Glutamatergic neuron (in vitro differentiated cells): Measurements from ENCODE around the gene SBNO1. TPM values are rescaled to one million over a fixed set of nuclear protein-coding genes. Genes with fewer than 3 reads are reported as not detected.
A peak's percentile ranks its signal among the peaks of the same experiment; 100 is the strongest.
"Not testable (repeated sequence)": the region's sequence is repeated elsewhere in the genome, so short reads cannot be mapped to it uniquely, and the experiment has no call there.

Source experiments
- DNase-seq: peaks from one replicate; pipeline ENCODE4 v3.0.0; 2022
- H3K27ac Mint-ChIP-seq: one replicate; pipeline ENCODE4 v1.8.0; 2020; ENCODE audit warnings: mild to moderate bottlenecking, mixed read lengths, inconsistent platforms; ENCODE audit not compliant: unreplicated experiment
- H3K27me3 Mint-ChIP-seq: one replicate; pipeline ENCODE4 v1.8.0; 2020; ENCODE audit warnings: mild to moderate bottlenecking, moderate library complexity, mixed read lengths, inconsistent platforms; ENCODE audit not compliant: unreplicated experiment
- H3K36me3 Mint-ChIP-seq: one replicate; pipeline ENCODE4 v1.8.0; 2020; ENCODE audit warnings: mild to moderate bottlenecking, mixed read lengths, inconsistent platforms; ENCODE audit not compliant: unreplicated experiment
- H3K4me1 Mint-ChIP-seq: one replicate; pipeline ENCODE4 v1.8.0; 2020; ENCODE audit warnings: mild to moderate bottlenecking, low read depth, mixed read lengths, inconsistent platforms; ENCODE audit not compliant: unreplicated experiment
- H3K4me3 Mint-ChIP-seq: one replicate; pipeline ENCODE4 v1.8.0; 2020; ENCODE audit warnings: mild to moderate bottlenecking, mixed read lengths, inconsistent platforms; ENCODE audit not compliant: unreplicated experiment
- H3K9me3 Mint-ChIP-seq: one replicate; pipeline ENCODE4 v1.8.0; 2020; ENCODE audit warnings: mild to moderate bottlenecking, moderate library complexity, mixed read lengths, inconsistent platforms; ENCODE audit not compliant: unreplicated experiment
- long read RNA-seq: library from polyadenylated mRNA; unstranded; transcript quantifications from one replicate; pipeline ENCODE4 v2.0.0, GENCODE V29; 2020; ENCODE audit not compliant: unreplicated experiment
- total RNA-seq: library from RNA; stranded (reverse); fragmentation: NEBNext Ultra II Directional; extraction: Animal tissue kit (Norgen Biotek cat#: 25700); gene quantifications from one replicate; pipeline ENCODE4 v1.2.1, GENCODE V29; 2021; ENCODE audit not compliant: unreplicated experiment
- TF ChIP-seq, protein P1 (sequence below): fragments of 200-600 bp; sonication (generic); IDR thresholded peaks from one replicate; pipeline ENCODE4 v1.5.0; 2021; ENCODE audit not compliant: partially characterized antibody, unreplicated experiment

Gene SBNO1
- 50.9 TPM for total RNA-seq
- long read RNA-seq, partial matches to known transcripts: 17 of 27 reads
- long read RNA-seq, other reads (novel, unspliced or antisense): 10 of 27 reads

DNA sequence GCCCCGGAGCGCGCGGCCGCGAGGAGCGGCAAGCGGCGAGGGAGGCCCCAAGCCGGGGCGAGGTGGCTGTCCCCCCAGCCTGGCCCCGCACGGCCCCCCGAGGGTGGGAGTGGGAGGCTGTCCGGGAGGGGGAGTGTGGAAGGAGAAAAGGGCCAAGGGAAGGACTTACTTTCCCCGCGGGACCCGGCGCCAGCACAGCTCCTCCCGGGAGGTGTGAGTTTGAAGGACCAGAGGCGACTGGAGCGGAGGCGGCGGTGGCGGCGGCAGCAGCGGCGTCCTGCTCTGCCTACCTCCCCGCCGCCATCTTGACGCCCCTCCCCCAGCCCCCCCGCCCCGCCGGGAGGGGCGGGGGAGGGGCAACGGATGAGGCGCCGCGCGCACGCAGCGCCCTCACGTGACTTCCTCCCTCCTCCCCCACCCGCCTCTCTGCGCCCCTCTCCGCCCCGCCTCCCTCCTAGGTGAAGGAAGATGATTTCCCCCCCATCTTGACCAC lies at the start of gene SBNO1:
SBNO1 (minus strand) TSS at position 316 of the 493 bp plus-strand sequence. CDS start 14,406 bp downstream, outside the sequence.
- H3K4me1 Mint-ChIP-seq: peaks cover 12% of the 10 kb centered on the region
- peak; percentile 89 for DNase-seq
- TF ChIP-seq, protein P1, sequence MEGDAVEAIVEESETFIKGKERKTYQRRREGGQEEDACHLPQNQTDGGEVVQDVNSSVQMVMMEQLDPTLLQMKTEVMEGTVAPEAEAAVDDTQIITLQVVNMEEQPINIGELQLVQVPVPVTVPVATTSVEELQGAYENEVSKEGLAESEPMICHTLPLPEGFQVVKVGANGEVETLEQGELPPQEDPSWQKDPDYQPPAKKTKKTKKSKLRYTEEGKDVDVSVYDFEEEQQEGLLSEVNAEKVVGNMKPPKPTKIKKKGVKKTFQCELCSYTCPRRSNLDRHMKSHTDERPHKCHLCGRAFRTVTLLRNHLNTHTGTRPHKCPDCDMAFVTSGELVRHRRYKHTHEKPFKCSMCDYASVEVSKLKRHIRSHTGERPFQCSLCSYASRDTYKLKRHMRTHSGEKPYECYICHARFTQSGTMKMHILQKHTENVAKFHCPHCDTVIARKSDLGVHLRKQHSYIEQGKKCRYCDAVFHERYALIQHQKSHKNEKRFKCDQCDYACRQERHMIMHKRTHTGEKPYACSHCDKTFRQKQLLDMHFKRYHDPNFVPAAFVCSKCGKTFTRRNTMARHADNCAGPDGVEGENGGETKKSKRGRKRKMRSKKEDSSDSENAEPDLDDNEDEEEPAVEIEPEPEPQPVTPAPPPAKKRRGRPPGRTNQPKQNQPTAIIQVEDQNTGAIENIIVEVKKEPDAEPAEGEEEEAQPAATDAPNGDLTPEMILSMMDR: no peak
- H3K27ac Mint-ChIP-seq: peak within 1 kb of the TSS; percentile 91
- no peaks in the 10 kb centered on the region for H3K36me3 Mint-ChIP-seq
- H3K9me3 Mint-ChIP-seq: peaks cover 5% of the 10 kb centered on the region
- H3K27me3 Mint-ChIP-seq: peaks cover 3% of the 10 kb centered on the region
- peak within 1 kb of the TSS; percentile 97 for H3K4me3 Mint-ChIP-seq

DNA sequence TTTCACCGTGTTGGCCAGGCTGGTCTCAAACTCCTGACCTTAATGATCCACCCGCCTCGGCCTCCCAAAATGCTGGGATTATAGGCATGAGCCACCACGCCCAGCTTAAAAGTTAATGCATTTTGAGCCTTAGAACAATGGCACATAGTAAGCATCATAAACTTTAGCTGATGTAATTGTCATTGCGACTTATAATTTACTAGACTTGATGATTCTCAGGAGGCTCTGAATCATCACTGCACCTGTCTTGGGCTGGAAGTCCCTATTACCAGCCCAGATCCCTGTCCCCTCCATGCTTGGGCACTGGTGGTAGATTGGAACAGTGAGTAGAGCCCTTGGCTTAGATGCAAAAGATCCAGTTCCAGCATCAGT lies 45.4 kb upstream of the SBNO1 start:
- Mint-ChIP-seq H3K4me1 (no peaks in the 10 kb centered on the region), H3K27me3 (peaks cover 1% of the 10 kb centered on the region), H3K9me3 (peaks cover 2% of the 10 kb centered on the region), H3K27ac (no peak overlapping the region), H3K4me3 (no peak overlapping the region), H3K36me3 (peaks cover 2% of the 10 kb centered on the region)
- no peak for DNase-seq
- TF ChIP-seq, protein P1: no peak

DNA sequence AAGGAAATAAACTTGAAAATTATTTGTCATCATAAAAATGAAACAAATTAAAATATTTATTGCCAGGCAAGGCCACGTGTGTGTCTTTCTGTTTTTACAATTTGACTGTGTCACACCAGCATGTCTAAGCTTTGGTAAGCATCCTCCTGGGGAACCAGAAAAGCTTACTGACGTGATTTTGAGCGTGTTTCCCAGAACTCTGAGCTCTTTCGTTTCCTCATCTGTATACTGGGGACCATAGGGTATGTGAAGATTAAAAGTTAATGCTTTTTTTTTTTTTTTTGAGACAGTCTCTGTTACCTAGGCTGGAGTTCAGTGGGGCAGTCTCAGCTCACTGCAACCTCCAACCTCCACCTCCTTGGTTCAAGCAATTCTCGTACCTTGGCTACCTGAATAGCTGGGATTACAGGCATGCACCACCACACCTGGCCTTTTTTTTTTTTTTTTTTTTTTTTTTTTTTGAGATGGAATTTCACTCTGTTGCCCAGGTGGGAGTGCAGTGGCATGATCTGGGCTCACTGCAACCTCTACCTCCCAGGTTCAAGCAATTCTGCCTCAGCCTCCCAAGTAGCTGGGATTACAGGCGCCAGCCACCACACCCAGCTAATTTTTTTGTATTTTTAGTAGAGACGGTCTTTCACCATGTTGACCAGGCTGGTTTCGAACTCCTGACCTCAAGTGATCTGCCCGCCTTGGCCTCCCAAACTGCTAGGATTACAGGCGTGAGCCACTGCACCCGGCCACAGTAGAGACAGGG lies 44.8 kb upstream of the SBNO1 start:
- H3K27me3 Mint-ChIP-seq, H3K36me3 Mint-ChIP-seq, DNase-seq: not testable (repeated sequence)

DNA sequence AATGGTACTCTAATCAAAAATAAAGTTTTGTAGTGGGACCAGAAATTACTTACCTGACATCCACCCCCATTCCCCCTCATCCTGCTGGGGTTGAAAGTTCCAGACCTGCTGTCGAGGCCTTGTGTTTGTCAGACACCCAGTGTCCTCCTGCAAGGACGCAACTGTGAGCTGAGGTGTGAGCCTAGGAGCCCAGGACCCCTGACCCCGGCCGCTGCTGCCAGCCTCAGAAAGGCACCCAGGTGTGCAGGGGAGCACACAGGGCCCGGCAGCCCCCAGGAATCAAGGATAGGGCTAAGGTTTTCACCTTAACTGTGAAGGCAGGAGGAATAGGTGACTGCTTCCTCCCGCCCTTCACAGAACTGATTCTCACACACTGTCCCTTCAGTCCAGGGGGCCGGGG lies 44.0 kb upstream of the SBNO1 start:
- not testable (repeated sequence) for H3K27me3 Mint-ChIP-seq, H3K27ac Mint-ChIP-seq, H3K36me3 Mint-ChIP-seq, DNase-seq, H3K9me3 Mint-ChIP-seq, H3K4me3 Mint-ChIP-seq, H3K4me1 Mint-ChIP-seq

More for the DNA sequence above, 44.8 kb upstream of the SBNO1 start:
- not testable (repeated sequence) for H3K9me3 Mint-ChIP-seq, H3K27ac Mint-ChIP-seq, H3K4me1 Mint-ChIP-seq, H3K4me3 Mint-ChIP-seq

DNA sequence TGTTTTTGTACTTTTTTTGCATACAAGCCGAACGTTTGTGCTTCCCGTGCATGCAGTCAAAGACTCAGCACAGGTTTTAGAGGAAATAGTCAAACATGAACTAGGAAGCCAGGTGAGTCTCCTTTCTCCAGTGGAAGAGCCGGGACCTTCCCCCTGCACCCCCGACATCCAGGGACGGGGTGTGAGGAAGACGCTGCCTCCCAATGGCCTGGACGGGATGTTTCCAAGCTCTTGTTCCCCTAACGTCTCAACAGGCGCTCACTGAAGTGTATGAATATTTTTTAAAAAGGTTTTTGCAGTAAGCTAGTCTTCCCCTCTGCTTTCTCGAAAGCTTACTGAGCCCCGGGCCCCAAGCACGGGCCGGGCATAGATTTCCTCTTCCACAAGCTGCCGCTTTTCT lies 43.3 kb upstream of the SBNO1 start:
- not testable (repeated sequence) for H3K4me3 Mint-ChIP-seq, H3K36me3 Mint-ChIP-seq, H3K27me3 Mint-ChIP-seq, H3K4me1 Mint-ChIP-seq, H3K27ac Mint-ChIP-seq, H3K9me3 Mint-ChIP-seq, DNase-seq

DNA sequence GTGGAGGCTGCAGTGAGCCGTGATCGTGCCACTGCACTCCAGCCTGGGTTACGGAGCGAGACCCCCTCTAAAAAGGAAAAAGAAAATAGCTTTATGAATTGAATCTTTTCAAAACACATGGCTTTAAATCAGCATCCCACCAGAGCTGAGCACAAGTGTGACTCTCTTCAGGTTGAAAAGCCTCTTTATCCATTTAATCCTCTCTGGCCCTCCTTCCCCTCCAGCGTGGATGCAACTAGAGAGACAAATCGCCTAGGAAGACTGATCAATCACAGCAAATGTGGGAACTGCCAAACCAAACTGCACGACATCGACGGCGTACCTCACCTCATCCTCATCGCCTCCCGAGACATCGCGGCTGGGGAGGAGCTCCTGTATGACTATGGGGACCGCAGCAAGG lies 42.6 kb upstream of the SBNO1 start:
- H3K4me1 Mint-ChIP-seq, DNase-seq, H3K27ac Mint-ChIP-seq, H3K9me3 Mint-ChIP-seq, H3K4me3 Mint-ChIP-seq, H3K36me3 Mint-ChIP-seq, H3K27me3 Mint-ChIP-seq: not testable (repeated sequence)

DNA sequence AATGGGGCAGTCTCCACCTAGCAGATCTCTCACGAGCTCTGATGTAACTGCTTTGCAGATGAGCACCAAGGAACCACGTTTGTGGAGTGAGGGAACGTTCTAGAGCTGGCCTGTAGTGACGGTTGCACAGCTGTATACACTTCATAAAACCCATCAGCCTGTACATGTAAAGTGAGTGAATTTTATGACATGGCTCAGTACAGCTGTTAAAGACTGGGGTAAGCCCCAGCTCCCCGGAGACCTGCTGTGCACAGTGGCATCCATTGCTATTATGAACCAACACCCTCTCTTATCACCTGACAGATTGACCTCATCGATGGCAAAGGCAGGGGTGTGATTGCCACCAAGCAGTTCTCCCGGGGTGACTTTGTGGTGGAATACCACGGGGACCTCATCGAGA lies 39.9 kb upstream of the SBNO1 start:
- no peak overlapping the region for H3K27ac Mint-ChIP-seq
- peaks cover 4% of the 10 kb centered on the region for H3K36me3 Mint-ChIP-seq
- H3K27me3 Mint-ChIP-seq: no peaks in the 10 kb centered on the region
- H3K4me1 Mint-ChIP-seq: no peaks in the 10 kb centered on the region
- H3K4me3 Mint-ChIP-seq: no peak overlapping the region
- DNase-seq: no peak
- H3K9me3 Mint-ChIP-seq: no peaks in the 10 kb centered on the region
- TF ChIP-seq, protein P1: no peak
